SIG-M5 (cell line): ENCODE results near the gene KIF5C.

Experiments used
- DNase-seq: peaks from one replicate; lab custom pipeline; 2025; lab: John Stamatoyannopoulos, UW

Gene KIF5C

DNA sequence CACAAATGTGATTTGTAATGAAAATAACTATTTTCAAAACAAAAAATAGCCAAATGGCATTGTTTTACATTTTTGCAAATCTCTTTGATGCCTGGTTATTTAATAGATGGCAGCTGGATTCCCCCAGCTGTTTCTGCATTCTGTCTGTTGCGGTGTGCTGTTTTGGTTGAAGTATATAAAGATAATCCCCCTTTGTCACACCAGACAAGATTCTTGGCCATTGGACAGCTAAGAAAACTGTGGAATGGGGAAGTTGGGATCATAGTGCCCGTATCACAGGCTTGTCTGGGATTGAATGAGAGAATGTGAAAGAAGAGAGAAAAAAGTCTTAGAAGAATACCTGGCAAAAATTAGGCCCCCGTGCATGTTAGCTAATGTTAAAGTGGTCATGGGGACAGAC lies 144.0 kb downstream of the KIF5C start:
- no peak for DNase-seq

GRCh38 chr2:149019768-149020167 lies 144.7 kb downstream of the KIF5C start:
- peak; percentile 23 for DNase-seq

- DNase-seq: peak; percentile 16
Measured at GRCh38 chr2:149020432-149020851, 145.4 kb downstream of the KIF5C start.

DNA sequence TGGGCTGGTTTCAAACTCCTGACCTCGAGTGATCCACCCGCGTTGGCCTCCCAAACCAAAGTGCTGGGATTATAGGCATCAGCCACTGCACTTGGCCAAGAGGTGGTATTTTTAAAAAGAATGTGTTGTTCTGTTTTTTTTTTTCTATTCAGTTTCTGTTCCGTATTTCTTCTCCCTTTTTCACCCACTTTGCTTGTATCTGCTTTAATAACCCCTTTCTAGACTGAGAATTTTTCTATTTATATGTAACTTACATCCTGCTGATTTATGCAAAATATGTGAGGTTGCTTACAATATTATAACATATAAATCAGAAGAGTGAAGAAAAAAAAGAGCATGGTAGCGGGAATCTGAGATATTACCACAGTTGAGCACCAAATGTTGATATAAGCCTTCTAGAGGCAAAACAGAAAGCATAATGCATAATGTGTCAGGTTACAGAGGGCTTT lies 146.3 kb downstream of the KIF5C start:
- DNase-seq: no peak

- no peak for DNase-seq
Measured at GRCh38 chr2:149021761-149022160, 146.7 kb downstream of the KIF5C start.

DNA sequence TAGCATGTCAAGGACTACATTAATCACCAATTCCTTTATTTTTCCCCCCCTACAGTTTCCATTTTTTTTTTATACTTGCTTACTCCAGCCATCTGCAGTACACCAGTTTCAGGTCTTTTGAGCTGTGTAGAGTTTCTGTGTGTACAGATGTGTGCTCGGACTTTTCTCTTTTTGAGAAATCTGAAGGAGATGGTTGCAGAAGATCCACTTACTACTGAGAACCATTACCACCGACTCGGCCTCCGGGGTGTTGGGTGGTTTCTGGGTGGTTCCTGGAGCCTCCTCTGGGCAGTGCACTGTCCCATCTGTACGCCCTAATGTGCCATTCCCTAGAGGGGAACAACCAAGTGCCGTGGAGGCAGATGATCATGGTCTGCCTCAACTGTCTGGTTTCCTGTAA lies 148.1 kb downstream of the KIF5C start:
- no peak for DNase-seq

DNA sequence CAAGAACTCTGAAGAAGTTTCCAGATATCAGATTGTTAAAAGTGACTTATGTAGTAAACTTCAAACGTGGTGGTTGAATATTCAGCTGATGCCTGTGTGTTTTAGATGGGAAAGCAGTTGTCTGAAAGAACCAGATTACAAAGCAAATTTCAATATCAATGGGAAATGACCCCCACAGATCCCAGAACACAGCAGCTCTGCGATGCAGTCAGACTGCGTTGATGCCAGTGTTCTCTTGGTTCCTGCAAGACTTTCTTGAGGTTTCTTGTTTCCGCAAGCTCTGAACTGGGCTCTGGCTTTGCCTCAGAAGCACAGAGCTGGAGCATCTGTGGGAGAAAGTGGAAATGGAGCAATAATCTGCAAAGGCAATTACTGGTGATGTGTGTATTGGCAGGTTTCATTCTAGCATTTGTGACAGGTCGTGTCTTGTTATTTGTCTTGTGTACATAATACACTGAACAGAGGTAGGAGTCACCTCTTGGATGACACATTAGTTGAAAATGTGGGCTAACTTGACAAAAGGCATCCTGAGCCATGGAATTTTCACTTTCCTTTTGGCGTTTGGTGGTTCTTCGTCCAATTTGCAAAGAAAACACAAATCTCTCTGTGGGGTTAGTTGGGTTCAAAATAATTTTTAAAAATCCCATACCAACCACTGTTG lies 152.7 kb downstream of the KIF5C start:
- DNase-seq: no peak

- no peak for DNase-seq
Measured at GRCh38 chr2:149028377-149028776, 153.3 kb downstream of the KIF5C start.

DNA sequence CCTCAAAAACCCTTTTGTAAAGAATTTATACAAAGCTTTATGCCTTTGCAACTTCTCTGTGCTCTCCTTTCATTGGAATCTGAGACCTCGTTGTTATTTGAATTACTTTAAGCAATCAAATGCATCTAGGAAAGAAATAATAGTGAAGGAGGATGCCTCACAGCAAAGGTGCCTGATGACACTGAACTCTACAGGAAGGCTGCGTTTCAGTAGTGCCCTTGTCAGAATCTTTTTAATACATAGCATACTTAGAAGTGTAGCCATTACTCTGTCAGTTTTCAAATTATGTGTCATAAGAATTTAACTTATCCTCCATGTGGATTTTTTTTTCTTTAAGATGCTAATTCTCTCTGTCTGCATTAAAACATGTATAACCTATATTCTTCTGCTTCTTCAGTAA lies 153.9 kb downstream of the KIF5C start:
- DNase-seq: no peak

DNA sequence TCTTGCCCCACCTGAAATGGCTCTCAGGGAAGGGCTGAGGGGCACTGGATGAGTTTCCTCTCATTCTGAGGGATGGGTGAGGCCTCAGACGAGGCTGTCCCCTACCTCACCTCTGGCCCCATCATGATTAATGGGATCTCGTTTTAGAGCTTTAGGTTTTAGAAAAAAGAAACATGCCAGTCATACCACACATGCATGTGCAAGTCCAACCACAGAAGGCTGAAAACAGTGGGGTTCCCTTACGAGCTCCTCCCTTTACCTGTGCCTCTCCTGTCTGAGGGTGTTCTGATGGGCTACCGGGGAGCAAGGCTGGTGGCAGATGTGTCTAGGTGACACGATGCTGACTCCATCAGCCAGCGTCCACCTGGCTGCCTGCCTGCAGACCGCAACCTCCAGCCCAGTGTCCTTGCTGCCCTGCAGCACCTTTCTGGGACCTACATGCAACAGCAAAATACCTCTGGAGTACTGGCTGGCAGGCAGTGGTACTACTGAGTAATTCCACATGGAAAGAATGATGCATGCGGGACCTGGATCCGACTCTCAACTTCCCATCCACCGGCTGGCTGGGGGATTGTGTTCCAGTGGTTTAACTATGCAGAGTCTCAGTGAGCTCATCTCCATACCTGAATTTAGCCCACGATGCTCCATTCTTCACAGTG lies 154.4 kb downstream of the KIF5C start:
- no peak for DNase-seq

DNA sequence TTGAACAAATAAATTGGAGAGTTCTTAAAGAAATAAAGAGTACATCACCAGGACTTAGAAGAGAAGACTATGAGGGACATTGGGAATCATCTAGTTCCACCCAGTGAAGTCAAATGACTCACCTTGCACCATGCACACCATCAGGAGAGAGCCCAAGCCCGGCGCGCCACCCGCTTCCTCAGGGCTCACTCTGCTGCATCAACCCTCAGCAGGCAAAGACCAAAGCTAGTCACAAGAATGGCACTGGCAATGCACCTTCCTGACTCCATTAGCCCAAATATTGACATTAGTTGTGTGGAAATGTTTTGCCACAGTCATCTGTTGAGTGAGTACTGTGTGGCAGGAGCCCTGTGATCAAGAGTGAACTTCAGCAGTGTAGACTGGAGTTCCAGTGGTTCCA lies 156.4 kb downstream of the KIF5C start:
- DNase-seq: no peak

DNA sequence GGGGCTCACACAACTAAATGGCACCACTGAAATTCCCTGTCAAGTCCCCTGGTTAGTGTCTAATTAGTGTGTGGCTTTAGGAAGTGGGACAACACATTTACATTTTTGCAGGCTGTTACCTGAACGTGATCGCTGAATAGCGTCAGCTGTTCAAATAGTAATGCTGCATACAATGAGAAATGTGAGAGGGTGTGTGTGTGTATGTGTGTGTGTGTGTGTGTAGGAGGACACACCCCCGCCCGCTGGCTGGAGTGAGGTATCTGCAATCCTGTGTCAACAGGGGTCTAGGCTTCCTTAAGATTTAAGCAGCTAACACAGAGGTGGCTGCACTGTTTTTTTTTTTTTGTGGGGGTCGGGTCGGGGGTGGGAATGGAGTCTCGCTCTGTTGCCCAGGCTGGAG lies 158.7 kb downstream of the KIF5C start:
- DNase-seq: no peak

GRCh38 chr2:149034406-149034805 lies 159.4 kb downstream of the KIF5C start:
- DNase-seq: no peak

- DNase-seq: no peak
Measured at GRCh38 chr2:149036507-149037293, 161.7 kb downstream of the KIF5C start.

DNA sequence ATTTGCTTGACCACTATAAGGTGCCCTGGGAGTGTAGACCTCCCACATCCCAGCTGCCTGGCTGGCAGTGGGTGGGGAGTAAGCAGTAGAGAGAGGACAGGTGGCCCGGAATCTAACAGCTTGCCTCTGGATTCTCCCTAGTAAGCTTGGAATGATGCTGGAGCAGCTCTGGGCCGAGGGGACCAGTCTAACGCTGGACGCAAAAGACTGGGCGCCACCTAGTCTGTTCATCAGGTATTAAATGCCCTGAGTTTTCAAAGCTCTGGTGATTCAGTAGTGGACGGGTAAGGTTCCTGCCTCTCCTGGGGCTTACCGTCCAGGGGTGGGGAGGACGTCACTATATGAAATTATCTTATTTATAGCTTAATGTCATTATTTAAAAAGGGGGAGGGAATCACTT lies 162.8 kb downstream of the KIF5C start:
- no peak for DNase-seq

GRCh38 chr2:149038442-149039212 lies 163.6 kb downstream of the KIF5C start, which contains the start of gene LYPD6B:
Gene LYPD6B (plus strand): TSS chr2:149038699. CDS start chr2:149130949, 92,250 bp downstream.
- no peak for DNase-seq

- DNase-seq: no peak
Measured at GRCh38 chr2:149039213-149039724, 164.2 kb downstream of the KIF5C start.

- no peak for DNase-seq
Measured at GRCh38 chr2:149040451-149040850, 165.4 kb downstream of the KIF5C start.

DNA sequence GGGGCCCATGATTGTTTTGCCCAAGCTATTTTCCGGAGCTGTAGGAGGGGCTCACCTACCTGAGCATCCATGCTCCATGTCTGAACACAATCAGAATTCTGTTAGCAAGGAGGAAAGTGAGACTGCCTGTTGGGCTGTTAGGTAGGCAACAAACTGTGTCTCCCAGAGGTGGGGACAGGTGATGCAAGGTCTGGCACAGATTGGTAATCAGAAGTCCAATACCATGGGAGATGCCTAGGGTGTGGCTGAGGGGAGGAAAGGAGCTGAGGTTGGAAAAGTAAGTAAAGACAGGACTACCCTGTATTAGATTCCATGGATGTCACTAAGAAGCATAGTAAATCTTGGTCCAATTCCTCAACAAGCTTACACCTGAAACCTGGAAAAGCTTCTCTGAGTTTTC lies 166.5 kb downstream of the KIF5C start:
- DNase-seq: no peak

DNA sequence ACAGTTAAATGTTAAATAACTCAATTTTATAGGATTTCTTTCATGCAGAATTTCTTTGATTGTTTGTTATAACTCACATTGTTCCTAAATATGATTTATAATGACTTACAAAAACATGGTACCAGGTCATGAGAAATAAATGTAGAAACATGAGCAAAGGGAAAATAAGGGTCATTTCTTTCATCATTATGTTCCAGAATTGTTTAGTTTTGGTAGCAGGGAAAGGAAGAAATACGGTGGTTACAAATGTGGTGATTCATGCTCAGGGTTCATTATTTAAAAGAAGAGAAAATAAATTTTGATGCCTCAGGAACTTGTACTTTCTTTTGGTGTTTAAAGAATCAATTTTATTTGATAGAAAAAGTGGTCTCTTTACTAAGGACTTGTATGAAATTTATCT lies 167.9 kb downstream of the KIF5C start:
- no peak for DNase-seq

DNA sequence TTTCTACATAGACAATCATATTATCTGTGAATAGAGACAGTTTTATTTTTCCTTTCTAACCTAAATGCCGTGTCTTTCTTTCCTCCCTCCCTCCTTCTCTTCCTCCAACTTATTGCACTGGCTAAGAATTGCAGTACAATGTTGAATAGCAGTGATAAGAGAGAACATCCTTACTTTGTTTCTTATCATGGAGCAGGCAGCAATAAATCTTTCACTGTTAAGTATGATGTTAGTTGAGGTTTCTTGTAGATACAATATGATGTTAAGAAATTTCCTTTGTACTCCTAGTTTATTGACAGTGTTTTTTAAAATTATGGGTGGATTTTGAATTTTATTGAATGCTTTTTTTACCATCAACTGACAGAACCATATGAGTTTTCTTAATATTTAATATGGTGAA lies 169.5 kb downstream of the KIF5C start:
- no peak for DNase-seq

GRCh38 chr2:149047118-149047517 lies 172.1 kb downstream of the KIF5C start:
- DNase-seq: no peak
